Activated T-helper 2 cell treated with anti-CD3 and anti-CD28 coated beads, Interferon-gamma antibody, Interleukin-2, Interleukin-4, amounts not matched to agents 10 μg/mL and 5 μg/mL and 100 μg/mL, durations not matched to agents 14 hours and 24 hours and 36 hours (primary cell): ENCODE measurements around the gene AMZ2. TPM values are rescaled to one million over a fixed set of nuclear protein-coding genes. Genes with fewer than 3 reads are reported as not detected.
"Not testable (repeated sequence)": the region's sequence is repeated elsewhere in the genome, so short reads cannot be mapped to it uniquely, and the experiment has no call there.

ENCODE experiments used
- DNase-seq: peaks from one replicate; pipeline ENCODE4 v3.0.0; 2021; ENCODE audit warnings: low spot score
- H3K27ac Mint-ChIP-seq: one replicate; pipeline ENCODE4 v1.8.0; 2021; ENCODE audit warnings: mixed read lengths
- H3K27me3 Mint-ChIP-seq: one replicate; pipeline ENCODE4 v1.8.0; 2021; ENCODE audit warnings: low read depth, mixed read lengths
- H3K36me3 Mint-ChIP-seq: one replicate; pipeline ENCODE4 v1.8.0; 2021; ENCODE audit warnings: low read depth, mixed read lengths
- H3K4me1 Mint-ChIP-seq: one replicate; pipeline ENCODE4 v1.8.0; 2021; ENCODE audit warnings: low read depth, mixed read lengths
- H3K4me3 Mint-ChIP-seq: one replicate; pipeline ENCODE4 v1.8.0; 2021; ENCODE audit warnings: low read depth, mild to moderate bottlenecking, moderate library complexity, mixed read lengths
- H3K9me3 Mint-ChIP-seq: one replicate; pipeline ENCODE4 v1.8.0; 2021; ENCODE audit warnings: mixed read lengths
- intact Hi-C: fragments of 100-400 bp; cut with micrococcal nuclease; formaldehyde crosslinking; loops from one replicate; pipeline ENCODE4 v1.15.1; 2023
- total RNA-seq: library from RNA; stranded (reverse); gene quantifications from 2 replicates; pipeline ENCODE4 v1.2.3, GENCODE V29; 2022

AMZ2 gene
- total RNA-seq, 1 donor from 2014 or later = 85.9 TPM

DNA sequence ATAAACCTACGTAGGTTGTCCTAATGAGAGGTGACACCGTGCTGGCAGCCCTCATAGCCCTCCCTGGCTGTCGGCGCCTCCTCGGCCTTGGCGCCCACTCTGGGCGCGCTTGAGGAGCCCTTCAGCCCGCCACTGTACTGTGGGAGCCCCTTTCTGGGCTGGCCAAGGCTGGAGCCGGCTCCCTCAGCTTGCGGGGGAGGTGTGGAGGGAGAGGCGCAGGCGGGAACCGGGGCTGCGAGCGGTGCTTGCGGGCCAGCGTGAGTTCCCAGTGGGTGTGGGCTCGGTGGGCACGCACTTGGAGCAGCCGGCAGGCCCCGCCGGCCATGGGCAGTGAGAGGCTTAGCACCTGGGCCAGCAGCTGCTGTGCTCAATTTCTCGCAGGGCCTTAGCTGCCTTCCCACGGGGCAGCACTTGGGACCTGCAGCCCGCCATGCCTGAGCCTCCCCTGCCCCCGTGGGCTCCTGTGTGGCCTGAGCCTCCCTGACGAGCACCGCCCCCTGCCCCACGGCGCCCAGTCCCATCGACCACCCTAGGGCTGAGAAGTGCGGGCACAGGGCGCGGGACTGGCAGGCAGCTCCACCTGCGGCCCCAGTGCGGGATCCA, 40.1 kb upstream of the AMZ2 start:
- intact Hi-C loops = loop anchor here (2.0 to 10.0 kb wide), 2 partner anchors 147 to 253 kb away; no protein-coding TSS in a partner anchor
- H3K4me3 Mint-ChIP-seq = no peak overlapping the region
- no peak for DNase-seq
- H3K27me3 Mint-ChIP-seq = peaks cover 4% of the 10 kb centered on the region
- no peak overlapping the region for H3K27ac Mint-ChIP-seq
- no peaks in the 10 kb centered on the region for H3K9me3 Mint-ChIP-seq
- H3K4me1 Mint-ChIP-seq = peaks cover 30% of the 10 kb centered on the region
- peaks cover 38% of the 10 kb centered on the region for H3K36me3 Mint-ChIP-seq

- H3K27me3 Mint-ChIP-seq, DNase-seq, H3K9me3 Mint-ChIP-seq, H3K27ac Mint-ChIP-seq: not testable (repeated sequence)
- Mint-ChIP-seq H3K4me1 (peaks cover 37% of the 10 kb centered on the region), H3K4me3 (peak overlapping the region; percentile 37), H3K36me3 (peaks cover 47% of the 10 kb centered on the region)
- intact Hi-C loops = loop anchor here (10.0 kb wide), 1 partner anchor 146 kb away; no protein-coding TSS in a partner anchor
These were observed 39.2 kb upstream of the AMZ2 start for GRCh38 chr17:68208651-68209050.

- H3K27ac Mint-ChIP-seq, DNase-seq, H3K27me3 Mint-ChIP-seq, H3K9me3 Mint-ChIP-seq, H3K4me3 Mint-ChIP-seq: not testable (repeated sequence)
- H3K4me1 Mint-ChIP-seq = peaks cover 43% of the 10 kb centered on the region
- peaks cover 54% of the 10 kb centered on the region for H3K36me3 Mint-ChIP-seq
- intact Hi-C loops = loop anchor here (10.0 kb wide), 1 partner anchor 145 kb away; no protein-coding TSS in a partner anchor
These were observed 38.5 kb upstream of the AMZ2 start for GRCh38 chr17:68209191-68209900.

DNA sequence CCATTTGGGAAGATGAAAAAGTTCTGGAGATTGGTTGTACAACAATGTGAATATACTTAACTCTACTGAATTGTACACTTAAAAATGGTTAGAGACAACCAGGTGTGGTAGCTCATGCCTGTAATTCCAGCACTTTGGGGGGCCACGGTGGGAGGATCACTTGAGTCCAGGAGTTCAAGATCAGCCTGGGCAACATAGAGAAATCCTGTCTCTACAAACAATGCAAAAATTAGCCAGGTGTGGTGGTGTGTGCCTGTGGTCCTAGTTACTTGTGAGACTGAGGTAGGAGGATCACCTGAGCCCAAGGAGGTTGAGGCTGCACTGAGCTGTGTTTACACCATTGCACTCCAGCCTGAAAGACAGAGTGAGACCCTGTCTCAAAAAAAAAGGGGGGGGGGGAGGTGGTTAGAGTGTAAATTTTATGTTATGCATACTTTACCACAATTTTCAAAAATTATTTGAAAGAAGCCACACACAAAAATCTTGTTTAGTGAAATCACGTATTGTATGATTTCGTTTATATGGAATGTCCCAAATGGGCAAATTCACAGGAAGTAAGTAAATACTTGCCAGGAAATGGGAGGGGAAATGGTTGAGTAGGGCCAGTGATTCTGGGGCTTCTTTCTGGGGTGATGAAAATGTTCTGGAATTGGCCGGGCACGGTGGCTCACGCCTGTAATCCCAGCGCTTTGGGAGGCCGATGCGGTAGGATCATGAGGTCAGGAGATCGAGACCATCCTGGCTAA, 37.1 kb upstream of the AMZ2 start:
- no peak overlapping the region for H3K4me3 Mint-ChIP-seq
- H3K4me1 Mint-ChIP-seq = peaks cover 48% of the 10 kb centered on the region
- peak overlapping the region; percentile 8 for H3K27ac Mint-ChIP-seq
- H3K9me3 Mint-ChIP-seq = no peaks in the 10 kb centered on the region
- DNase-seq = no peak
- no peaks in the 10 kb centered on the region for H3K27me3 Mint-ChIP-seq
- peaks cover 57% of the 10 kb centered on the region for H3K36me3 Mint-ChIP-seq
- intact Hi-C loops = no loop called here

DNA sequence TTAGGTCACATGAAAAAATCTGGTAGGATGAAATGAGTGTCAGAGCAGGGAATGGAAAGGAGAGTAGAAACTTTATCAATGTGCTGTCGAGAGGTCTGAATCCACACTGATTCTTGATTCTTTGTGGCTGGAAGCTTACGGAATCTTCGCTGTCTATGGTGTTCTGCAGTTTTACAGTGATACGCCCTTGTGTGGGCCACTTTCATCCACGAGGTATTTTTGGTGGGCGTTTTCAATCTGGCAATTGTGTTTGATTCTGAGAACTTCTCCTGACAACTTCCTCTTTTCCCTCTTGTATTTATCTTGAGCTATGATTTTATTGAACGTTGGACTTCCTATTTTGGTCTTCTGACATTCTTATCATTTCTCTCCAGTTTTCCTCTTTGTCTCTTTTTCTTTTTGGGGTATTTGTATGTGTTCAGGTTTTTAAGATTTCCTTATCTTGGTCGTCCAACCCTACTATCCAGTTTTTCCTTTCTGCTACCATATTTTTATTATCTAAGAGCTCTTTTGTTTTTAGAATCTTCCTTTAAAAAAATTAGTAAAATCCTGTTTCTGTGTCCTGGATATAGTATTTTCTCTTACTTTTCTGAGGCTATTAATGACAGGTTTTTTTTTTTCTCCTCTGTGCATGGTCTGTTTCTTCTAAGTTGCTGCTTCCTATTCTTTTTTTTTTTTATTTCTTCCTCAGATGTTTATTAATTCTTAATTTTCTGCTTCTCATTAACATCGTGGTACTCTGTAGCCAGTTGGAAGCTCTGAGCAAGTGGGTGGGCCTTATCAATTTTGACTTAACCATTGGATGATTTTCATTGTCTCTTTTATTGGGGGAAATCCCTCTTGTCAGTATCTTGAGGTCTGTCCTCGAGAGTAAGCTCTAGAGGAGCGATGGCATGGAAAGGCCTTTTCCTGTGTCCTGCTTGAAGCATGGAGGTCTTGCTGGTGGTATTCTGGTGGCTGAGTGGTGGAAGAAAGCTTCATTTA, 34.1 kb upstream of the AMZ2 start:
- Mint-ChIP-seq H3K36me3 (peaks cover 50% of the 10 kb centered on the region), H3K4me1 (peaks cover 32% of the 10 kb centered on the region)
- H3K9me3 Mint-ChIP-seq, DNase-seq, intact Hi-C loops, H3K27me3 Mint-ChIP-seq, H3K4me3 Mint-ChIP-seq, H3K27ac Mint-ChIP-seq: not testable (repeated sequence)

DNA sequence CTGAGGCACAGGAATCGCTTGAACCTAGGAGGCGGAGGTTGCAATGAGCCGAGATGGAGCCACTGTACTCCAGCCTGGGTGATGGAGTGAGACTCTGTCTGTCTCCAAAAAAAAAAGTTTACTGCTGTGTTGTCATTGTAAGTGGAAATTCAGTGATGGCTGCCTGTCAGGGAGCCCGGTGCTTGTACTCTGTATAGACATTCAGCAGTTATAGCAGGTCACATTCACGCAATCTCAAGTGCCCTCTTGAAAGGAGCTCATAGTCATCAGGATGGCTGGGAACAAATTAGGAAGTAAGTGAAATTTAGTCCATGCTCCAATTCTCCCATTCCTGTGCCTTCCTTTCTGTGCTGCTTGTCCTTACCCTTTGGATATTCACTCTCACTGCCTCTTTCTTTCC, 32.4 kb upstream of the AMZ2 start:
- H3K27me3 Mint-ChIP-seq, H3K27ac Mint-ChIP-seq, H3K9me3 Mint-ChIP-seq, DNase-seq, intact Hi-C loops, H3K4me3 Mint-ChIP-seq: not testable (repeated sequence)
- peaks cover 52% of the 10 kb centered on the region for H3K36me3 Mint-ChIP-seq
- H3K4me1 Mint-ChIP-seq = peaks cover 32% of the 10 kb centered on the region

DNA sequence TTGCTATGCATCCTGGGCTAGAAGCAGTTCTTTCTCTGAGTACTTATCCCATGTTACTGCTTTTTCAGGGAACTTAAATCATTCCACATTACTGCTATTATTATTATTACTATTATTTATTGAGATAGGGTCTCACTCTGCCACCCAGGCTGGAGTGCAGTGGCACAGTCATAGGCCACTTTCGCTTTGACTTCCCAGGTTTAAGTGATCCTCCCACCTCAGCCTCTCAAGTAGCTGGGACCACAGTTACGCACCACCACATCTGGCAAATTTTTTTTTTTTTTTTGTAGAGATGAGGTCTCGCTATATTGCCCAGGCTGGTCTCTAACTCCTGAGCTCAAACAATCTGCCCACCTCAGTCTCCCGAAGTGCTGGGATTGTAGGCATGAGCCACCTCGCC, 28.4 kb upstream of the AMZ2 start:
- intact Hi-C loops = not testable (repeated sequence)

GRCh38 chr17:68220186-68220585, 27.7 kb upstream of the AMZ2 start:
- H3K27me3 Mint-ChIP-seq, H3K9me3 Mint-ChIP-seq, H3K4me3 Mint-ChIP-seq, H3K27ac Mint-ChIP-seq, intact Hi-C loops, DNase-seq: not testable (repeated sequence)
- H3K4me1 Mint-ChIP-seq = peaks cover 11% of the 10 kb centered on the region
- peaks cover 37% of the 10 kb centered on the region for H3K36me3 Mint-ChIP-seq

More for the DNA sequence above, 28.4 kb upstream of the AMZ2 start:
- peaks cover 14% of the 10 kb centered on the region for H3K4me1 Mint-ChIP-seq
- DNase-seq, H3K27ac Mint-ChIP-seq, H3K9me3 Mint-ChIP-seq, H3K4me3 Mint-ChIP-seq, H3K27me3 Mint-ChIP-seq: not testable (repeated sequence)
- peaks cover 37% of the 10 kb centered on the region for H3K36me3 Mint-ChIP-seq

DNA sequence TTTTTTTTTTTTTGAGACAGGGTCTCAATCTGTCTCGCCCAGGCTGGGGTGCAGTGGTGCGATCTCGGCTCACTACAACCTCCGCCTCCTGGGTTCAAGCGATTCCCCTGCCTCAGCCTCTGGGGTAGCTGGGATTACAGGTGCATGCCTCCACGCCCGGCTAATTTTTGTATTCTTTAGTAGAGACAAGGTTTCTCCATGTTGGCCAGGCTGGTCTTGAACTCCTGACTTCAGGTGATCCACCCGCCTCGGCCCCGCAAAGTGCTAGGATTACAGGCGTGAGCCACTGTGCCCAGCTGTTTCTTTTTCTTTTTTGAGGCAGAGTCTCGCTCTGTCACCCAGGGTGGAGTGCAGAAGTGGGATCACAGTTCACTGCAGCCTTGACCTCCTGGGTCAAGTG, 27.1 kb upstream of the AMZ2 start:
- DNase-seq, H3K9me3 Mint-ChIP-seq, H3K4me1 Mint-ChIP-seq, H3K27ac Mint-ChIP-seq, intact Hi-C loops, H3K4me3 Mint-ChIP-seq, H3K27me3 Mint-ChIP-seq: not testable (repeated sequence)
- peaks cover 37% of the 10 kb centered on the region for H3K36me3 Mint-ChIP-seq

- Mint-ChIP-seq H3K27me3 (no peaks in the 10 kb centered on the region), H3K27ac (peak overlapping the region; percentile 49), H3K4me3 (no peak overlapping the region), H3K9me3 (no peaks in the 10 kb centered on the region), H3K4me1 (peaks cover 7% of the 10 kb centered on the region), H3K36me3 (peaks cover 37% of the 10 kb centered on the region)
- intact Hi-C loops = no loop called here
- DNase-seq = no peak
These were observed 26.1 kb upstream of the AMZ2 start for GRCh38 chr17:68221786-68222185.

DNA sequence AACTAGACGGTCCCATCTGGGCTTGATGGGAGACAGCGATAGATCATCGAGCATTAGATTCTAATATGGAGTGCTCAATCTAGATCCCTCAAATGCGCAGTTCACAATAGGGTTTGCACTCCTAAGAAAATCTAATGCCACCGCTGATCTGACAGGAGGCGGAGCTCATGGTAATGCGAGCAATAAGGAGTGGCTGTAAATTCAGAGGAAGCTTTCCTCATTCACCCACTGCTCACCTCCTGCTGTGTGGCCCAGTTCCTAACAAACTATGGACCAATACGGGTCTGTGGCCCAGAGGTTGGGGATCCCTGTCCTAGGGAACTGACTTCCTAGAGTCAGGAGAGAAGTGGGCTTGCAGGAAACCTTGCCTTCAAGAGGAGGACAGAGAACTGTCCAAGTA, 25.2 kb upstream of the AMZ2 start:
- H3K4me1 Mint-ChIP-seq = peaks cover 11% of the 10 kb centered on the region

DNA sequence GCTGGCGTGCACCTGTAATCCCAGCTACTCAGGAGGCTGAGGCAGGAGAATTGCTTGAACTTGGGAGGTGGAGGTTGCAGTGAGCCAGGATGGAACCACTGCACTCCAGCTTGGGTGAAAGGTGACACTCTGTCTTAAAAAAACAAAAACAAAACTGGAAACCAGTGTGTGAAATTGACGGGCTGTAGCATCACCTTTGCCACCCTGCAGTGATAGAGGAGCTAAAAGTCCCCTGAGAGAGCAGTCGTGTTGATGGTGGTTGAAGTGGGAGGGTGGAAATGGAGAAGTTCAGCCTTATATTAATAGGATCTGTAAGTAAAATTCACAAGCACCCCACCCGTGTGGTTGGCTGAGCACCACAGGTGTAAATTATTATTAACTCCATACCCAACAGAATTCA, 22.8 kb upstream of the AMZ2 start:
- H3K27ac Mint-ChIP-seq, H3K9me3 Mint-ChIP-seq, DNase-seq, intact Hi-C loops, H3K4me3 Mint-ChIP-seq, H3K27me3 Mint-ChIP-seq: not testable (repeated sequence)
- H3K36me3 Mint-ChIP-seq = peaks cover 41% of the 10 kb centered on the region
- H3K4me1 Mint-ChIP-seq = peaks cover 25% of the 10 kb centered on the region

More for the DNA sequence above, 25.2 kb upstream of the AMZ2 start:
- no peaks in the 10 kb centered on the region for H3K9me3 Mint-ChIP-seq
- peaks cover 40% of the 10 kb centered on the region for H3K36me3 Mint-ChIP-seq
- no peak overlapping the region for H3K4me3 Mint-ChIP-seq
- H3K27me3 Mint-ChIP-seq = no peaks in the 10 kb centered on the region
- intact Hi-C loops = no loop called here
- DNase-seq = no peak
- H3K27ac Mint-ChIP-seq = peak overlapping the region; percentile 34
